GM12891 (cell line): ENCODE data around the gene CAMP.

Experiments
- POLR2A ChIP-seq: IDR thresholded peaks from 2 replicates; pipeline ENCODE4 v1.6.1; 2011; ENCODE audit warnings: low read depth, low read length, control low read depth
- POLR2AphosphoS5 ChIP-seq: IDR thresholded peaks from 2 replicates; pipeline ENCODE4 v1.6.1; 2011; ENCODE audit warnings: low read depth, low read length, control low read depth
- SPI1 ChIP-seq: IDR thresholded peaks from 2 replicates; pipeline ENCODE4 v1.6.1; 2011; ENCODE audit warnings: low read depth, low read length, control low read depth

DNA sequence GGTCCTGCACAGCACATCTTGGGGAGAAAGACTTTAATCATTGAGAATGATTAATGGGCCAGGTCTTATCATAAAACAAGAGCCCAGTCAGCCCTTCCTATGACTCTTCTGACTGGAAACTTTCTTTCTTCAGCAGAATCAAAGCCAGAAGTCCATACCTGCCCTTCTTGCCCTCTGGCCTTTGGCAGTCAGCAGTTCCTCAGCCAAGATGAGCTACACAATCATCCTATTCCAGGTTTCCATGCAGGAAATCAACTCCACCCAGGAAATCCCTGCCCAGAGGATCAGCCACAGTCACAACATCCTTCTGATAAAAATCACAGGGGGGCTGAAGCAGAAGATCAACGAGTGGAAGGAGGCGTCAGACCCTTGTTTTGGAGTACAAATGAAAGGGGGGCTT lies 44.5 kb downstream of the CAMP start:
- no peak for TF ChIP-seq POLR2A
- no peak for TF ChIP-seq SPI1
- no peak for TF ChIP-seq POLR2AphosphoS5
